H1 (cell line): ENCODE measurements around the gene DDX50. TPM values are rescaled to one million over a fixed set of nuclear protein-coding genes. Genes with fewer than 3 reads are reported as not detected.
A peak's percentile ranks its signal among the peaks of the same experiment; 100 is the strongest.

Source experiments
- CTCF ChIA-PET: fragments of 300-600 bp; sonication (Branson Sonifier 250); formaldehyde crosslinking; loops from one replicate; lab custom pipeline; 2021; ENCODE audit not compliant: partially characterized antibody; lab: Charles Lee
- POLR2A ChIA-PET: fragments of 300-600 bp; sonication (Branson Sonifier 250); formaldehyde crosslinking; loops from one replicate; lab custom pipeline; 2021; ENCODE audit warnings: inconsistent platforms; ENCODE audit not compliant: partially characterized antibody; lab: Charles Lee
- DNase-seq, 2 experiments: peaks; one replicate each; pipeline versions ENCODE4 v3.0.0 to v3.0.0-alpha.2; 2010 to 2022; ENCODE audit warnings: low spot score in 2 of 2, low read depth in 1 of 2, mixed read lengths in 1 of 2
- FAIRE-seq: peaks from 2 replicates; lab custom pipeline; 2011; peaks lifted over from hg19 to GRCh38; lab: Jason Lieb, UNC
- H2AFZ ChIP-seq: 2 replicates; pipeline ENCODE4 v1.8.1; 2012; ENCODE audit warnings: low read length, inconsistent platforms
- H2AK5ac ChIP-seq: 2 replicates; pipeline ENCODE4 v1.6.1; 2013; ENCODE audit warnings: low read depth, low read length
- H2BK120ac ChIP-seq: replicated peaks from 2 replicates; pipeline ENCODE3; 2013; ENCODE audit warnings: low read depth, low read length, inconsistent platforms
- H2BK12ac ChIP-seq: 2 replicates; pipeline ENCODE4 v1.6.1; 2013; ENCODE audit warnings: low read depth, low read length
- H2BK15ac ChIP-seq: 2 replicates; pipeline ENCODE4 v1.6.1; 2013; ENCODE audit warnings: low read length
- H2BK20ac ChIP-seq: 2 replicates; pipeline ENCODE4 v1.6.1; 2013; ENCODE audit warnings: low read length
- H2BK5ac ChIP-seq: 2 replicates; pipeline ENCODE4 v1.6.1; 2013; ENCODE audit warnings: low read depth, low read length
- H3K14ac ChIP-seq: 2 replicates; pipeline ENCODE4 v1.6.1; 2013; ENCODE audit warnings: inconsistent platforms; ENCODE audit not compliant: insufficient read length
- H3K18ac ChIP-seq: 2 replicates; pipeline ENCODE4 v1.6.1; 2013; ENCODE audit warnings: low read length; ENCODE audit errors: extremely low read depth
- H3K23ac ChIP-seq: 2 replicates; pipeline ENCODE4 v1.6.1; 2013; ENCODE audit warnings: inconsistent platforms; ENCODE audit not compliant: insufficient read length
- H3K23me2 ChIP-seq: 2 replicates; pipeline ENCODE4 v1.6.1; 2013; ENCODE audit warnings: low read depth, low read length
- H3K27ac ChIP-seq: 2 replicates; pipeline ENCODE4 v1.6.1; 2011; ENCODE audit warnings: low read depth, low read length, inconsistent platforms
- H3K27me3 ChIP-seq, 4 experiments: replicated peaks in 1 of 4; 1 replicate in 1 of 4; 2 replicates in 3 of 4; pipeline versions ENCODE4 v1.6.1 to v1.8.1; 2011 to 2013; ENCODE audit warnings: low read length in 3 of 4, mild to moderate bottlenecking in 3 of 4, inconsistent platforms in 2 of 4, mixed read lengths in 2 of 4, moderate library complexity in 1 of 4; ENCODE audit not compliant: control insufficient read depth in 3 of 4, insufficient read depth in 3 of 4; ENCODE audit errors: extremely low read depth in 1 of 4
- H3K36me3 ChIP-seq, 4 experiments: 2 replicates each; pipeline versions ENCODE4 v1.6.1 to v1.8.1; 2011 to 2013; ENCODE audit warnings: mild to moderate bottlenecking in 4 of 4, low read length in 3 of 4, moderate library complexity in 2 of 4, control low read depth in 1 of 4, inconsistent platforms in 1 of 4; ENCODE audit not compliant: insufficient read depth in 4 of 4, control insufficient read depth in 2 of 4
- H3K4ac ChIP-seq: replicated peaks from 2 replicates; pipeline ENCODE3; 2013; ENCODE audit warnings: low read length, low read depth, mixed read lengths, inconsistent platforms; ENCODE audit not compliant: insufficient read length
- H3K4me1 ChIP-seq, 4 experiments: replicated peaks in 1 of 4; 1 replicate in 1 of 4; 2 replicates in 3 of 4; pipeline versions ENCODE4 v1.6.1 to v1.8.1; 2011 to 2013; ENCODE audit warnings: low read length in 3 of 4, inconsistent platforms in 2 of 4, mixed read lengths in 1 of 4; ENCODE audit not compliant: insufficient read depth in 4 of 4, control insufficient read depth in 3 of 4
- H3K4me2 ChIP-seq, 2 experiments: 2 replicates each; pipeline versions ENCODE4 v1.6.1 to v1.8.1; 2011 to 2013; ENCODE audit warnings: low read depth in 2 of 2, low read length in 2 of 2, control low read depth in 1 of 2, inconsistent platforms in 1 of 2, mild to moderate bottlenecking in 1 of 2; ENCODE audit not compliant: insufficient read depth in 1 of 2
- H3K4me3 ChIP-seq, 4 experiments: fragments of 200-600, 300-600 bp in 1 of 4; sonication (generic), shearing (Covaris generic), sonication (Bioruptor Twin) in 1 of 4; 2 replicates each; pipeline versions ENCODE4 v1.5.1 to v1.8.1; 2011 to 2016; ENCODE audit warnings: low read length in 4 of 4, low read depth in 3 of 4, control low read depth in 2 of 4, inconsistent platforms in 2 of 4, mild to moderate bottlenecking in 2 of 4, mixed read lengths in 1 of 4, moderate library complexity in 1 of 4; ENCODE audit not compliant: insufficient read depth in 2 of 4; ENCODE audit errors: extremely low read depth in 1 of 4
- H3K56ac ChIP-seq: replicated peaks from 2 replicates; pipeline ENCODE3; 2013; ENCODE audit warnings: low read depth, mild to moderate bottlenecking, mixed read lengths, low read length, inconsistent platforms; ENCODE audit not compliant: insufficient read length
- H3K79me1 ChIP-seq: 2 replicates; pipeline ENCODE4 v1.6.1; 2013; ENCODE audit warnings: low read depth, low read length, control low read depth
- H3K79me2 ChIP-seq, 2 experiments: 2 replicates each; pipeline versions ENCODE4 v1.6.1 to v1.8.1; 2012 to 2013; ENCODE audit warnings: low read length in 2 of 2, mild to moderate bottlenecking in 2 of 2, inconsistent platforms in 1 of 2; ENCODE audit not compliant: insufficient read depth in 2 of 2, control insufficient read depth in 1 of 2
- H3K9ac ChIP-seq, 4 experiments: replicated peaks in 1 of 4; 1 replicate in 1 of 4; 2 replicates in 3 of 4; pipeline versions ENCODE4 v1.6.1 to v1.8.1; 2011 to 2013; ENCODE audit warnings: low read depth in 3 of 4, low read length in 3 of 4, control low read depth in 2 of 4, mild to moderate bottlenecking in 2 of 4, moderate library complexity in 2 of 4, inconsistent platforms in 1 of 4; ENCODE audit errors: extremely low read depth in 1 of 4
- H3K9me3 ChIP-seq, 2 experiments: 2 replicates each; pipeline versions ENCODE4 v1.6.1 to v1.8.1; 2012 to 2013; ENCODE audit warnings: mild to moderate bottlenecking in 2 of 2, moderate library complexity in 2 of 2, control low read depth in 1 of 2, inconsistent platforms in 1 of 2, low read depth in 1 of 2, low read length in 1 of 2, mixed read lengths in 1 of 2; ENCODE audit not compliant: insufficient read depth in 2 of 2
- H4K20me1 ChIP-seq, 2 experiments: replicated peaks in 1 of 2; 2 replicates each; pipeline versions ENCODE3 to v1.8.1; 2011 to 2013; ENCODE audit warnings: inconsistent platforms in 2 of 2, low read length in 2 of 2, mild to moderate bottlenecking in 1 of 2; ENCODE audit not compliant: insufficient read depth in 2 of 2, control insufficient read depth in 1 of 2
- H4K5ac ChIP-seq: 2 replicates; pipeline ENCODE4 v1.6.1; 2013; ENCODE audit warnings: low read length, low read depth, mixed read lengths, inconsistent platforms; ENCODE audit not compliant: insufficient read length
- H4K8ac ChIP-seq: 2 replicates; pipeline ENCODE4 v1.8.0; 2013; ENCODE audit warnings: mild to moderate bottlenecking, moderate library complexity, low read length, inconsistent platforms; ENCODE audit not compliant: insufficient read depth; ENCODE audit errors: extremely low read depth
- H4K91ac ChIP-seq: replicated peaks from 2 replicates; pipeline ENCODE3; 2013; ENCODE audit warnings: low read length, mixed read lengths, inconsistent platforms; ENCODE audit not compliant: insufficient read length
- BACH1 ChIP-seq: IDR thresholded peaks from 2 replicates; pipeline ENCODE4 v1.6.1; 2012; ENCODE audit warnings: low read length, improper control_type of control experiment
- KDM5A ChIP-seq: fragments of 200-600 bp; IDR thresholded peaks from 2 replicates; pipeline ENCODE4 v1.7.1; 2012; ENCODE audit warnings: mild to moderate bottlenecking, low read length, inconsistent platforms, mixed read lengths
- MAX ChIP-seq: IDR thresholded peaks from 2 replicates; pipeline ENCODE4 v1.6.1; 2012; ENCODE audit warnings: inconsistent platforms
- PHF8 ChIP-seq: fragments of 200-600 bp; sonication (generic); conservative IDR thresholded peaks from 2 replicates; pipeline ENCODE4 v1.7.1; 2012; ENCODE audit warnings: low read depth, mild to moderate bottlenecking, inconsistent platforms, low read length, moderate library complexity
- RAD21 ChIP-seq, 2 experiments: IDR thresholded peaks in 1 of 2; conservative IDR thresholded peaks in 1 of 2; 2 replicates each; pipeline ENCODE4 v1.6.1; 2011; ENCODE audit warnings: low read depth in 2 of 2, low read length in 2 of 2, improper control_type of control experiment in 1 of 2, inconsistent platforms in 1 of 2, mild to moderate bottlenecking in 1 of 2, moderate library complexity in 1 of 2
- TBP ChIP-seq: IDR thresholded peaks from 2 replicates; pipeline ENCODE4 v1.6.1; 2011; ENCODE audit warnings: low read depth, low read length, improper control_type of control experiment
- whole genome bisulfite sequencing, 2 experiments: shearing (Covaris generic) in 1 of 2; methylation state at CpG; one replicate each; pipeline versions ENCODE4 v1.1.6 to v1.1.7; 2013 to 2015; ENCODE audit warnings: low lambda C conversion rate in 2 of 2, mixed read lengths in 2 of 2, inconsistent platforms in 1 of 2, low coverage in 1 of 2, missing lambda C conversion rate in 1 of 2; ENCODE audit not compliant: insufficient replicate concordance in 2 of 2, insufficient coverage in 1 of 2, insufficient read length in 1 of 2; ENCODE audit errors: extremely low coverage in 1 of 2, missing lambda C conversion rate in 1 of 2; 5-methylcytosine and 5-hydroxymethylcytosine counted together
- polyA plus RNA-seq, 7 experiments: library from polyadenylated mRNA; depleted of rRNA in 3 of 7; stranded (reverse) in 5 of 7; unstranded in 2 of 7; fragments of >200 nt in 5 of 7; fragments of 200-250 nt in 2 of 7; gene quantifications; 1 replicate in 5 of 7; 2 replicates in 1 of 7; 4 replicates in 1 of 7; pipeline versions ENCODE4 v1.2.1 to v1.2.3, GENCODE V29; 2011 to 2013; ENCODE audit warnings: missing spikeins in 2 of 7, mixed read lengths in 2 of 7
- total RNA-seq: library from RNA; stranded (reverse); fragmentation: NEBNext Ultra II Directional; extraction: Animal tissue kit (Norgen Biotek cat#: 25700); gene quantifications from 2 replicates; pipeline ENCODE4 v1.2.1, GENCODE V29; 2021

DDX50 gene
- total and polyA plus RNA-seq, 2 of the 8 experiments (the other 6 are each of a cell fraction or from before 2014, with no cell fraction given), result 20.0 to 36.5 TPM

- peaks cover 4% of the 10 kb centered on the region for H3K23me2 ChIP-seq
- H3K4ac ChIP-seq, result peak overlapping the region; percentile 81
- peak overlapping the region; percentile 55; the same call in 1 of the 2 replicates for H3K18ac ChIP-seq
- H2AK5ac ChIP-seq, result no peak overlapping the region
- H3K23ac ChIP-seq, result no peak overlapping the region
- H3K79me1 ChIP-seq, result peaks cover 2% of the 10 kb centered on the region; the same call in 1 of the 2 replicates
- no peaks in the 10 kb centered on the region; a peak in 3 of 7 replicates for H3K4me1 ChIP-seq
- TF ChIP-seq KDM5A, result no peak
- TF ChIP-seq MAX, result no peak
- no peak for TF ChIP-seq RAD21 (IDR thresholded peaks at IDR 0.05 in 1 of 2, conservative IDR thresholded peaks at IDR 0.05 in 1 of 2; ENCODE audit: low read depth in 2 of 2, low read length in 2 of 2)
- TF ChIP-seq BACH1, result no peak
- TF ChIP-seq PHF8, result no peak
- TF ChIP-seq TBP, result no peak
- no peak overlapping the region; the same call in 1 of the 2 replicates for H2BK12ac ChIP-seq
- ChIA-PET POLR2A (interaction anchor here (0.6 to 9.3 kb wide), 21 partner anchors 7 to 623 kb away, joined by 3 to 91 read pairs (median 6); partner anchors contain the start of genes CCAR1, DDX50, KIFBP and PBLD), CTCF (interaction anchor here (0.6 to 2.1 kb wide), 11 partner anchors 10 to 316 kb away, joined by 3 to 7 read pairs (median 3); no protein-coding TSS in a partner anchor)
- H3K4me3 ChIP-seq, result peak overlapping the region; percentile 92 to 99 (median 96)
- peak overlapping the region; percentile 19 for H3K56ac ChIP-seq
- no peak overlapping the region; the same call in 1 of the 2 replicates for H4K8ac ChIP-seq
- H4K91ac ChIP-seq, result no peak overlapping the region
- H4K5ac ChIP-seq, result peak overlapping the region; percentile 55
- peaks cover 28 to 48% of the 10 kb centered on the region in 2 experiments for H3K79me2 ChIP-seq
- no peak overlapping the region for H3K14ac ChIP-seq
- no peak overlapping the region for H2BK20ac ChIP-seq
- no peak overlapping the region for H2BK120ac ChIP-seq
- no peak for DNase-seq
- H3K9me3 ChIP-seq, result no peaks in the 10 kb centered on the region
- H3K36me3 ChIP-seq, result peaks cover 4 to 16% (median 6%) of the 10 kb centered on the region in 4 experiments; a peak in 7 of 8 replicates
- no peak for FAIRE-seq
- H2BK5ac ChIP-seq, result peak overlapping the region; percentile 79
- no peak overlapping the region for H2BK15ac ChIP-seq
- peak overlapping the region; percentile 95 for H2AFZ ChIP-seq
- peak overlapping the region; percentile 73 to 92 for H3K4me2 ChIP-seq
- H4K20me1 ChIP-seq, result peaks cover 2 to 7% of the 10 kb centered on the region in 2 experiments
- H3K27me3 ChIP-seq, result no peaks in the 10 kb centered on the region
- 9% methylated on average over 16 of the region's 16 CpGs; no CpG with 5 or more reads in 1 of the 2 experiments for WGBS, 2 experiments
- H3K27ac ChIP-seq, result peak overlapping the region; percentile 91
- peak overlapping the region; percentile 67 to 92 (median 85) for H3K9ac ChIP-seq
Observed at GRCh38 chr10:68955355-68955831, 54.3 kb downstream of the DDX50 start.
